ENCODE results near the gene TMEM131. TPM values are rescaled to one million over a fixed set of nuclear protein-coding genes. Genes with fewer than 3 reads are reported as not detected.
"Not testable (repeated sequence)": the region's sequence is repeated elsewhere in the genome, so short reads cannot be mapped to it uniquely, and the experiment has no call there.

The TMEM131 gene
- total RNA-seq, 5 donors from 2014 or later (not counting 1 experiment from before 2014, with no cell fraction given): 39.3 to 43.9 (median 41.1) TPM

GRCh38 chr2:97889156-97889555 lies 106.6 kb downstream of the TMEM131 start:
- ATAC-seq (replicated peaks in 1 of 4): no peak

GRCh38 chr2:97885841-97886240 lies 109.9 kb downstream of the TMEM131 start:
- Mint-ChIP-seq H3K27me3 (no peaks in the 10 kb centered on the region), H3K36me3 (peaks cover 74% of the 10 kb centered on the region), H3K4me3 (no peak overlapping the region), H3K9me3 (peaks cover 12 to 26% (median 19%) of the 10 kb centered on the region in 3 donors), H3K4me1 (no peaks in the 10 kb centered on the region), H3K27ac (no peak overlapping the region)
- ChIA-PET POLR2A (no interaction called here), CTCF (no interaction called here)
- H3K4me3 ChIP-seq (ENCODE audit: control insufficient read depth in 1 of 2, extremely low read depth in 1 of 2, low read length in 1 of 2): no peak overlapping the region
- H3K27ac ChIP-seq (ENCODE audit: low read length): no peak overlapping the region
- DNase-seq (no peak), ATAC-seq (replicated peaks in 1 of 4) (no peak)
- peaks cover 10 to 20% of the 10 kb centered on the region in 2 donors for H3K36me3 ChIP-seq (ENCODE audit: control insufficient read depth in 2 of 2, extremely low read depth in 1 of 2, insufficient read depth in 1 of 2, low read length in 1 of 2)
- H3K9me3 ChIP-seq: peaks cover 3% of the 10 kb centered on the region
- no peaks in the 10 kb centered on the region for H3K27me3 ChIP-seq (replicated peaks in 1 of 2; ENCODE audit: control insufficient read depth in 2 of 2, extremely low read depth in 1 of 2, insufficient read depth in 2 of 2, low read length in 1 of 2)
- no peaks in the 10 kb centered on the region for H3K4me1 ChIP-seq (ENCODE audit: control insufficient read depth in 1 of 2, extremely low read depth in 1 of 2, insufficient read depth in 2 of 2, low read length in 2 of 2)

More at GRCh38 chr2:97889156-97889555, 106.6 kb downstream of the TMEM131 start:
- Mint-ChIP-seq H3K27me3 (no peaks in the 10 kb centered on the region), H3K9me3 (peaks cover 12 to 26% (median 19%) of the 10 kb centered on the region in 3 donors), H3K27ac (no peak overlapping the region), H3K36me3 (peaks cover 66% of the 10 kb centered on the region), H3K4me3 (no peak overlapping the region), H3K4me1 (no peaks in the 10 kb centered on the region)
- H3K4me3 ChIP-seq (ENCODE audit: control insufficient read depth in 1 of 2, extremely low read depth in 1 of 2, low read length in 1 of 2): no peak overlapping the region
- H3K36me3 ChIP-seq (ENCODE audit: control insufficient read depth in 2 of 2, extremely low read depth in 1 of 2, insufficient read depth in 1 of 2, low read length in 1 of 2): peaks cover 10 to 20% of the 10 kb centered on the region in 2 donors
- H3K27me3 ChIP-seq (replicated peaks in 1 of 2; ENCODE audit: control insufficient read depth in 2 of 2, extremely low read depth in 1 of 2, insufficient read depth in 2 of 2, low read length in 1 of 2): no peaks in the 10 kb centered on the region
- no peak overlapping the region for H3K27ac ChIP-seq (ENCODE audit: low read length)
- no peaks in the 10 kb centered on the region for H3K4me1 ChIP-seq (ENCODE audit: control insufficient read depth in 1 of 2, extremely low read depth in 1 of 2, insufficient read depth in 2 of 2, low read length in 2 of 2)
- DNase-seq: no peak
- CTCF ChIA-PET: no interaction called here
- H3K9me3 ChIP-seq: peaks cover 3% of the 10 kb centered on the region
- no CpG with 5 or more reads among the region's 2 CpGs for WGBS (ENCODE audit: insufficient coverage)
- POLR2A ChIA-PET: interaction anchor here in 1 of 2 donors (0.6 kb wide), 1 partner anchor 15 kb away, joined by 5 read pairs; no protein-coding TSS in a partner anchor

GRCh38 chr2:97880334-97880733 lies 115.4 kb downstream of the TMEM131 start:
- Histone ChIP-seq H3K4me3 (ENCODE audit: control insufficient read depth in 1 of 2, extremely low read depth in 1 of 2, low read length in 1 of 2) (no peak overlapping the region), H3K27ac (ENCODE audit: low read length) (no peak overlapping the region), H3K36me3 (ENCODE audit: control insufficient read depth in 2 of 2, extremely low read depth in 1 of 2, insufficient read depth in 1 of 2, low read length in 1 of 2) (no peaks in the 10 kb centered on the region), H3K9me3 (no peaks in the 10 kb centered on the region), H3K4me1 (ENCODE audit: control insufficient read depth in 1 of 2, extremely low read depth in 1 of 2, insufficient read depth in 2 of 2, low read length in 2 of 2) (no peaks in the 10 kb centered on the region), H3K27me3 (replicated peaks in 1 of 2; ENCODE audit: control insufficient read depth in 2 of 2, extremely low read depth in 1 of 2, insufficient read depth in 2 of 2, low read length in 1 of 2) (no peaks in the 10 kb centered on the region)
- WGBS (ENCODE audit: insufficient coverage): 90% methylated on average over 2 of the region's 2 CpGs
- peaks cover 27 to 35% (median 34%) of the 10 kb centered on the region in 3 donors for H3K4me1 Mint-ChIP-seq
- no peak overlapping the region for H3K4me3 Mint-ChIP-seq
- no peak for DNase-seq
- H3K36me3 Mint-ChIP-seq: peaks cover 58% of the 10 kb centered on the region
- no peaks in the 10 kb centered on the region for H3K27me3 Mint-ChIP-seq
- ChIA-PET CTCF (no interaction called here), POLR2A (no interaction called here)
- no peak for ATAC-seq (replicated peaks in 1 of 4)
- H3K27ac Mint-ChIP-seq: no peak overlapping the region
- H3K9me3 Mint-ChIP-seq: peaks cover 6 to 10% (median 10%) of the 10 kb centered on the region in 3 donors

- Mint-ChIP-seq H3K36me3 (peaks cover 52% of the 10 kb centered on the region), H3K9me3 (peaks cover 4 to 5% (median 4%) of the 10 kb centered on the region in 3 donors), H3K27ac (no peak overlapping the region), H3K4me3 (no peak overlapping the region), H3K4me1 (peaks cover 34 to 45% (median 44%) of the 10 kb centered on the region in 3 donors), H3K27me3 (no peaks in the 10 kb centered on the region)
- no peak overlapping the region for H3K27ac ChIP-seq (ENCODE audit: low read length)
- H3K36me3 ChIP-seq (ENCODE audit: control insufficient read depth in 2 of 2, extremely low read depth in 1 of 2, insufficient read depth in 1 of 2, low read length in 1 of 2): no peaks in the 10 kb centered on the region
- H3K27me3 ChIP-seq (replicated peaks in 1 of 2; ENCODE audit: control insufficient read depth in 2 of 2, extremely low read depth in 1 of 2, insufficient read depth in 2 of 2, low read length in 1 of 2): no peaks in the 10 kb centered on the region
- no peaks in the 10 kb centered on the region for H3K9me3 ChIP-seq
- WGBS (ENCODE audit: insufficient coverage): 100% methylated on average over 1 of the region's 3 CpGs
- CTCF ChIA-PET: interaction anchor here in 1 of 2 donors (0.7 kb wide), 1 partner anchor 8 kb away, joined by 3 read pairs; no protein-coding TSS in a partner anchor
- H3K4me1 ChIP-seq (ENCODE audit: control insufficient read depth in 1 of 2, extremely low read depth in 1 of 2, insufficient read depth in 2 of 2, low read length in 2 of 2): no peaks in the 10 kb centered on the region
- POLR2A ChIA-PET: no interaction called here
- no peak for DNase-seq
- ATAC-seq (replicated peaks in 1 of 4): no peak
- H3K4me3 ChIP-seq (ENCODE audit: control insufficient read depth in 1 of 2, extremely low read depth in 1 of 2, low read length in 1 of 2): no peak overlapping the region
Measured at GRCh38 chr2:97878865-97879264, 116.9 kb downstream of the TMEM131 start.

- H3K27ac ChIP-seq (ENCODE audit: low read length); H3K36me3 ChIP-seq (ENCODE audit: control insufficient read depth in 2 of 2, extremely low read depth in 1 of 2, insufficient read depth in 1 of 2, low read length in 1 of 2); H3K27me3 ChIP-seq (replicated peaks in 1 of 2; ENCODE audit: control insufficient read depth in 2 of 2, extremely low read depth in 1 of 2, insufficient read depth in 2 of 2, low read length in 1 of 2); H3K27ac Mint-ChIP-seq; ATAC-seq (replicated peaks in 1 of 4); POLR2A ChIA-PET; DNase-seq; H3K27me3 Mint-ChIP-seq; H3K4me3 ChIP-seq (ENCODE audit: control insufficient read depth in 1 of 2, extremely low read depth in 1 of 2, low read length in 1 of 2); H3K9me3 Mint-ChIP-seq; H3K4me1 ChIP-seq (ENCODE audit: control insufficient read depth in 1 of 2, extremely low read depth in 1 of 2, insufficient read depth in 2 of 2, low read length in 2 of 2); H3K4me3 Mint-ChIP-seq; H3K9me3 ChIP-seq; CTCF ChIA-PET: not testable (repeated sequence)
- Mint-ChIP-seq H3K4me1 (peaks cover 40 to 48% (median 47%) of the 10 kb centered on the region in 3 donors), H3K36me3 (peaks cover 56% of the 10 kb centered on the region)
- 100% methylated on average over 1 of the region's 2 CpGs for WGBS (ENCODE audit: insufficient coverage)
Measured at GRCh38 chr2:97878317-97878716, 117.4 kb downstream of the TMEM131 start.

- WGBS (ENCODE audit: insufficient coverage): 63% methylated on average over 1 of the region's 4 CpGs
Measured at GRCh38 chr2:97871096-97871780, 124.5 kb downstream of the TMEM131 start.

More at GRCh38 chr2:97871096-97871780, 124.5 kb downstream of the TMEM131 start:
- ChIA-PET CTCF (interaction anchor here in 1 of 2 donors (1.1 kb wide), 1 partner anchor 8 kb away, joined by 3 read pairs; no protein-coding TSS in a partner anchor), POLR2A (interaction anchor here in 1 of 2 donors (0.5 kb wide), 1 partner anchor 1129 kb away, joined by 3 read pairs; no protein-coding TSS in a partner anchor)
- Mint-ChIP-seq H3K4me1 (peaks cover 60 to 66% (median 62%) of the 10 kb centered on the region in 3 donors), H3K9me3 (peaks cover under 1 to 4% (median 3%) of the 10 kb centered on the region in 3 donors), H3K27ac (peak overlapping the region; percentile 43 to 57), H3K27me3 (no peaks in the 10 kb centered on the region), H3K4me3 (peak overlapping the region in 1 of 3 donors; percentile 18), H3K36me3 (peaks cover 23% of the 10 kb centered on the region)
- peaks cover 8 to 22% of the 10 kb centered on the region in 2 experiments for H3K4me1 ChIP-seq (ENCODE audit: control insufficient read depth in 1 of 2, extremely low read depth in 1 of 2, insufficient read depth in 2 of 2, low read length in 2 of 2)
- H3K27ac ChIP-seq (ENCODE audit: low read length): no peak overlapping the region
- H3K27me3 ChIP-seq (replicated peaks in 1 of 2; ENCODE audit: control insufficient read depth in 2 of 2, extremely low read depth in 1 of 2, insufficient read depth in 2 of 2, low read length in 1 of 2): no peaks in the 10 kb centered on the region
- no peak for DNase-seq
- H3K36me3 ChIP-seq (ENCODE audit: control insufficient read depth in 2 of 2, extremely low read depth in 1 of 2, insufficient read depth in 1 of 2, low read length in 1 of 2): no peaks in the 10 kb centered on the region
- no peaks in the 10 kb centered on the region for H3K9me3 ChIP-seq
- ATAC-seq (replicated peaks in 1 of 4): no peak
- H3K4me3 ChIP-seq (ENCODE audit: control insufficient read depth in 1 of 2, extremely low read depth in 1 of 2, low read length in 1 of 2): no peak overlapping the region
